Ammon's horn (tissue), 1 donor: ENCODE results near the gene KRT73.

Source experiments
- DNase-seq: peaks from one replicate; pipeline ENCODE4 v3.0.0-alpha.2; 2016; ENCODE audit warnings: low spot score

The KRT73 gene

DNA sequence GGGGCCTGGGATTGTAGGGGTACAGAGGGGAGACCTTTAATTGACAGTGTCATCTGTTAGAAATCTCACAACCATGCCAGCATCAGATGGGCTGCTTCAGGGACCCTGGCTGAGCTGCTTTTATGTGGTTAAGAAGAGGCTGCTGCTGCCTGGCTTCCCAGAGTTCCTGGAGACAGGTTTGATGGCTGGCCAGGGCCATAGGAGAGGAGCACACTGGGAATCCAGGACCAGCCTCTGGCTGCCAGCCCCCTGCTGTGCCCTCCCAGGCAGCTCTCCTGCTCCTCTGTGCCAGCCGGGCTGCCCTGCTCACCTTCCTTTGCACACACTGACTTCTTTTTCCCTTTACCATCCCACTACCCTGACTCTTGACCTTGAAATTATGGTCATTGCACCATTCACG lies 507 bp upstream of the KRT73 start:
- no peak for DNase-seq

DNA sequence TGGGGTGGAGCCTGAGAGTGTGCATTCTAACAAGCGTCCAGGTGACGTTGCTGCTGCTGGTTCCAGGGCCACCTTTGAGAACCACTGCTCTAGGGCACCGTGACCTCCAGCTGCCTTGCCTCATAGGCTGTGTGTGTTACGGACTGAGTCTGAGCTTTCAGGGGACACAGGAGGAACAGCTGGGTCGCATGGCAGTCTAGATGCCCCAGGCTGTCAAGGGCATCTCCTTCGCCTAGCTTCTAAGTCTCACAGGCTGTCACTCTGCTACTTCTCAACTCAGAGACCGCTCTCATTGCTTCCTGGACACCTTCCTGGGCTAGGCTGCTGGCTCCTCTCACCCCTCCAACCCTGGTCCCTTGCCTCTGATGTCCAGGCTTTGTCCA lies 965 bp downstream of the KRT73 start:
- DNase-seq: no peak

DNA sequence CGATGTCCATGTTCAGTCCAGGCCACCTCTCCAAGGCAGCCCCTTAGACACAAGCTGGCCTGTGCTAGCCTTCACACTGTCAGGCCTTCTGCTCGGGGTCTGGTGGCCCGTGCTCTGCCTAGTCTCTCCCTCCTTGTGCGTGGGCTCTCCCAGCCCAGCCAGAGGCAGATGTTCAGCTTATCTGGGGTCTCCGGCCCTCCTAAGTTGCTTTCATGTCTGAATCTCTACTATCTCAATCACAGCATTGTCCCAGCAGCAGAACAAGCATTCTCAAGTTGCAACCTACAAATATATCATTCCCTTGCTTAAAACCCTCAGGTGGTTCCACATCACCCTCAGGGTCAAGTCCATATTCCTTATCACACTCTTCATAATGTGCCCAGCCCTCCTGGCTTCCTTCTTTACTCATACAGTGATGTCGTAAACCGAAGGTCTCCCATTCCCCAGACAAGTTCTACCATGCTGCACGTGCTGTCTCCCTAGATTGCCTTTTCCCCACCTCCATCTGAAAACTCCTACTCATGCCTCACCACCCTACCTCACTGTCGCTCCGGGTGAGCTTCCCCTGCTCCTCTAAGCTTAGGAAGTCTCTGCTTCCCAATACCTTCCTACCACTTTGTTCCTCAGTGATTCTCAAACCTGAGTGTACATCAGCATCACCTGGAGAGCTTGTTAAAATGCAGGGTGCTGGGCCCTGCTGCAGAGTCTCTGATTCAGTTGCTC lies 1.5 kb downstream of the KRT73 start:
- DNase-seq: no peak

DNA sequence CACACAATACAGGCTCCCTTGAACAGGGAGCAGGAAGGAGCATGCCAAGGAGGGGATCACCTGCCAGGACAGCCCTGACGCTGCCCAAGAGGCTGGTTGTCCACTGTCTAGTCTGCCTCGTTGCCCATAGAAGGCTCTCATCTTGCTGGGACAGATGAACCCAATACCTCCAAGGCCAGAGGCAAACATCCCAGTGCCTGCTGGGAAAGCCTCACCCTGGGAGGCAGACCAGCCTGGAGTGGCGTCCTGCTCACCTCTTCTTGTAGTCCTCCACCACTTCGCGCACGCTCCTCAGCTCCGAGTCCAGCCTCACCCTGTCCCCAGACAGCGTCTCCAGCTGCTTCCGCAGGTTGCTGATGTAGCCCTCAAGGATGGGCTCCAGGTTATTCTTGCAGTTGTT lies 2.4 kb downstream of the KRT73 start:
- DNase-seq: no peak

DNA sequence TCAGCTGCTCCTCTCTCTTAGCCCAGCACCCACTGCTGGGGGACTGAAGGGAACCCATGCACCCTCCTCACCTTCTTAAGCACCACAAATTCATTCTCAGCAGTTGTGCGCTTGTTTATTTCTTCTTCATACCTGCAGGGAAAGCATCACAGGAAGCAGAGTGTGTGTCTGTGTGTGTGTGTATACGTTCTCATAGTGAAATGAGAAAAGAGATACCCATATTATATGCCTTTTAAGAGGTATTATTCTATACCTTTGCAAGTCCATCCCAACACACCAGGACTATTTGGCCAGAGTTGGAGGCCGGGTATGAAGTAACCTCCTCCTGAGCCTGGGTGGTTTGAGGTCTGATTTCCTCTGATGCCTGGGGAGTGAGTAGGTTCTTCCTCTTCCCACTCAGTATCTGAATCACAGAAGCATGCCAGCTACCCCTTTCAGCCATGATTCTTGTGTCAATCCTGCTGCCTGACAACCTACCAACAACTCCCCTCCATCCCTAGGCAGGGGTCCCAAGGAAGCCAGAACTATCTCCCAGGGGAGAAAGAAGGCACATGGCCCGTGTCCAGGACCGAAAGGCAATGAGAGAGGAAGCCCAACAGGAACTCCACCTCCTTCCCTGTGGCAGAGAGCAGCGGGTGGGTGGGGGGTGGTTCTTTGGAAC lies 3.0 kb downstream of the KRT73 start:
- no peak for DNase-seq

DNA sequence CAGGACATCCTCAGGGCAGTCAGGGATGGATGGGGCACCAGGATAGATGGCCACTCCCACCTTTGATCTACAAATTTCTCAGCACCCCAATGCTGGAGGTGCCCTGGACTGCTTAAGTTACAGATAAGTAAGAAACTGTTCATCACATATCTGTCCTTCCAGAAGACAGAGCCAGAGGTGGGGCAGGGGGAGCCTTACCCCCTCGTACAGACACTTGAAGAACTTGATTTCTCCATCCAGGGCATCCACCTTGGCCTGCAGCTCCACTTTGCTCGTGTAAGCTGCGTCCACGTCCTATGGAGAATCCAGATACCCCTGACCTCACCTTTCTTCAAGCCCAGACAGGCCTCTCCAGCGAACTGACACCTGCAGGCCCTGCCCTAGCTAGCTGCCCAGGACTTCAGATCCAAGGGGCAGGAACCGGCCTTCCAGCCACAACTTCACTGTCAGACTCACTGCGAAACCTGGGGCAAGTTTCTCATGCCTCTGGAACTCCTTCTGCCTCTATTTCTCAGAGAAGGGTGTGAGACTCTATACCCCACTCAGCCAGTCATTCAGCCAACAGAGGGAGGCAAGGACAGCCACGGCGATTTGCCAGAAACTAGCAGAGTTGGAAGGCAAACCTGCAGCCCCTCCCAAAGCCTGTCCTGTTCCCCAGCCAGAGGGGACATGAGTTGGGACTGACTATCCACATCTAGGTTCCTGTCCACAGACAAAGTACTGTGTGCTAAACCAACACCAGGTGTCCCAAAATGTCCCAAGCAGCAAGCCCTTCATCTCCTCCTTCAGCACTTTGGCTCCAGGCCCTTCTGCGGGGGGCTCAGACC lies 3.8 kb downstream of the KRT73 start:
- no peak for DNase-seq

DNA sequence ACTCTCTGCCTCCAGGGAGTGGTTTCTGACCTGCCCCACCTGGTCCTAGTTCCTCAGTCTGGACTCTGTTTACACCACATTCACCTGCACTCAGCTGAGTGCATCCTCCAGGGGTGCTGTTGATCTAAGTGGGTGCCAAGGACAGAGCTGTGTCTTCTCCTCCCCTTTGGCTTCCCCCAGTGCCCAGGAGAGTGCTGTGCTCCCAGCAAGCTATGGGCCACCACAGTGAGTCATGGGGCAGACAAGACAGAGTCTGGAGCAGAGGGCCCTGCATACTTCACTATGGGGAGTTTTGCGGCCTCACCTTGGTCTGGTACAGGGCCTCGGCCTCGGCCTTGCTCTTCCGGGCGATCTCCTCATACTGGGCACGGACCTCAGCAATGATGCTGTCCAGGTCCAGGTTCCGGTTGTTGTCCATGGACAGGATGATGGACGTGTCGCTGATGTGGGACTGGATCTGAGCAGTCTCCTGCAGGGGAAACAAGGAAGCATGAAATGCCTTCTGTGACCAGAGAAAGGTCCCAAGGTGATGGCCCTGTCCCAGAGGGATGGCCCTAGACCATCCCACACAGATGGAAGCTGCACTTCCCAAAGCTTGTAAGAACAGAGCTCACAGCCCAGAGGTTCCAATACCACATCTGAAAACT lies 4.9 kb downstream of the KRT73 start:
- no peak for DNase-seq

DNA sequence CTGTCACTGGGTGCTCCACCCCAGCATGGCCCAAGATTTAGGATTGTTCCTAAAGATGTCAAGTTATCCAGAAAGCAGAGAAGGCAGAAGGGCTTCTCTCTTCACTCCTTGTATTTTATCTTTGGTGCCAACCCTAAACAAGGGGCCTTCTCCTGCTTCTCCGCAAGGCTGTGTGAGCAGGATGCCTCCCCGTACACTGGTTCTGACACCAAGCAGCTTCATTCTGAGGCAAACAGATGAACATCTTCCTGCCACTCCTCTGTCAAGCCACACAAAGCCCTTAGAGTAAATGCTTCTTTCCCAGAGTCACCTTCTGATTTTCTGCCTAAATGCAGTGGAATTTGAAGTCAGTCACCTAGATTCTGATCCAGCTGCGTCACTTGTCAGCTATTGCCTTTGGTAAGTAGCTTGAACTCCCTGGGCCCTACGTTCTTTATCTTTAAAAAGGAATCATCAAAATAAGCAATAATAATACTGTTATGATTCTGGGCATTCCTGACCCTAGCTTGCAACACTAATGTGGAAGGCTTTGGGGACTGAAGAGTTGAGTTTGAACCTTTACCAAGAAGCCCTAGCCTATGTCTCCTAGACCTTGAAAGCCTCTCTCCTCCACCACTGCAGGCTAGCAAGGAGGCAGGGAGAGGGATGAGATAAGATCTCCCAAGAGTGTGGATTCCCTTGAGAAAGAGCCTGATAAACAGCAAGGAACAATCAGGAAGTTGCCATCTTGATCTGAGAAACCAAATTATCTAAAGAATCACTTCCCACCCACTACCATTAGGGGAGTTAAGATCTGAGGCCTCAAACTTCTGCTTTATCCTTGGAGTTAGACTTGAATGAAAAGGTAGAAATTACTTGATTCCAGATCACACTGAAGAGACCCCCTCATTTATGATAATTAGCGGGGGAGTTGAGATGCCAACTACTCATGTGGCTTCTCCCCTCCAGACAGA lies 5.7 kb downstream of the KRT73 start:
- no peak for DNase-seq

DNA sequence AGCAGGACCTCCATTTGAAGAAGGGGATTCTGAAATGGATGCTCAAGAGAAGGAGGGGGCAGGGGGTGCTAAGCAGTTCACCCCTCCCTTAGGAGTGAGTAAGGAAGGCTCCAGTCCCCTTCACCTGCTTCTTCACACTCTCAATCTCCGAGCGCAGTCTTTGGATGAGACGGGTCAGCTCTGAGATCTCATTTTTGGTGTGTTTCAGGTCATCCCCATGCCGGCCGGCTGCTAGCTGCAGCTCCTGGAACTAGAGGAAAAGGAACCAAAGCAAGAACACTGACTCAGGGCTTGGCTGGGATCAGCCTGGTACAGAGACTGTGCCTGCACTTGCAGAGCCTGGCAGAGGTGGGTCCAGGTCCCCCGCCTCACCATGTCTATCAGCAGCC lies 7.3 kb downstream of the KRT73 start:
- DNase-seq: no peak

DNA sequence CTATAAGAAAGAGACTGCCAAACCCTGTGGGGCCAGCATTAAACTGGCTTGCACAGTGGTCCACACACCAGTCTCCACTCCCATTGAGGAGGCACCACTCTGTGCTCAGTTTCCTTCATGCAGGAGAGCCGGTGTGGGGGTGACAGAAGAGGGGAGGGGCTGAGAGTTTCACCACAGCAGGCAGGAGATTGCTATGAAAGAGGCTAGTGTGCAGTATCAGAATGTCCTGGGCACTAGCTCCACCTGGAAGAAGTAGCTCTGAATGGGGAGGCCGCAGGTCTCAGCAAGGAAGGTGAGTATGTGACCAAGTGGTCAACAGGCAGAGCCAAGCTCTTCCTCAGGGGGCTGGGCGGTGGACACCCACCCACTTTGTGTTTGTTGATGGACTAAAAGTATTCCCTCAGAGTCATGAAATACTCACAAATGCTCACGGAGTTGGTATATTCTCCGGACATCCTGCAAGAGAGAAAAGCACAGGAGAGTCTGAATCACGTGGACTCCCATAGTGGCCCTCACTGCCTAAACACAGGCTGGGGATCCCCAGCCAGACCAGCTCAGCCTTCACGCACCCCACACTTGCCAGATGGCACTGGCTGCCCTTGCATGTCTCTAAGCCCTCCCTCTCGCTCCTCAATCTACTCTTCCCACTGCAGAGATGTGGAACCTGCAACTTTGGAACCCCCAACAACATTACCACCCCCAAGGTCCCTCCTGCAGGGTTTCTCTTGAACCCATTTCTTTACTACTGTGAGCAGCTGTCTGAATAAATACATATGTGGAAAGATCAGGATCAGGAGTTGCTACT lies 9.3 kb downstream of the KRT73 start:
- no peak for DNase-seq

DNA sequence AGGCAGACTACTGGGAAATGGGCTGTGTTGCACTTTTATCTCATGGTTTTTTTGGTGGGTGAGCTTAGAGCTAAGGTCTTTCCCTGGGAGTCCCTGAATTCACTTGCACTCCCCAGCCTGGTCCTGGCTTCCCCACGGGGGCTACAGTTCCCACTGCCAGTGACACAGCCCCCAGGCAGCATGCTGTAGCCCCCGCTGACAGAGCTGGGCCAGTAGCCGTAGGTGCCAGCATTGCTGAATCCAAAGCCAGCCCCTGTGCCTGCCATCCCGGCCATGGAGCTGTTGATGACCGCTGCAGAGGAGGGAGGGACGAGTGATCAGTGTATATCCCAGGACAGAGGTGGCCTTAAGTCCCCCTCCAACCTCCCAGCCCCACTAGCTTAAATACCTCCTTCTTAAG lies 10.2 kb downstream of the KRT73 start:
- no peak for DNase-seq

DNA sequence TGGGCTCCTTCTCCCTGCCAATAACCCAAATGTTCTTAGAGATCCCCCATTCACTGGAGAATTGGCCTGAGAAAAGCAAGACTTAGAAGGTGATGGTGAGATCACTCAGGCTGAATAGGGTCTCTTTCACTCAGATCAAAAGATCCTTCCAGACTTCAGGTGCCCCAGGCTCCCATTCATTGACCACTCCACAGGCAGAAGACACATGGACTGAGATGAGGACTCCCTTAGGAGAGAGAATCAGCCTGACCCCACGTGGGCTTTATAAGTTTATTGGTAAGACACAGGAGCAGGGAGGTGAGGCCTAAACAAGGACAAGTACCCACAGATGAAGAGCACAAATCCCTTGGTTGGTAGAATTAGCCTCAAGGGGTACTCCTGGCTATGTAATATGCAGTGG lies 11.0 kb downstream of the KRT73 start:
- DNase-seq: no peak

DNA sequence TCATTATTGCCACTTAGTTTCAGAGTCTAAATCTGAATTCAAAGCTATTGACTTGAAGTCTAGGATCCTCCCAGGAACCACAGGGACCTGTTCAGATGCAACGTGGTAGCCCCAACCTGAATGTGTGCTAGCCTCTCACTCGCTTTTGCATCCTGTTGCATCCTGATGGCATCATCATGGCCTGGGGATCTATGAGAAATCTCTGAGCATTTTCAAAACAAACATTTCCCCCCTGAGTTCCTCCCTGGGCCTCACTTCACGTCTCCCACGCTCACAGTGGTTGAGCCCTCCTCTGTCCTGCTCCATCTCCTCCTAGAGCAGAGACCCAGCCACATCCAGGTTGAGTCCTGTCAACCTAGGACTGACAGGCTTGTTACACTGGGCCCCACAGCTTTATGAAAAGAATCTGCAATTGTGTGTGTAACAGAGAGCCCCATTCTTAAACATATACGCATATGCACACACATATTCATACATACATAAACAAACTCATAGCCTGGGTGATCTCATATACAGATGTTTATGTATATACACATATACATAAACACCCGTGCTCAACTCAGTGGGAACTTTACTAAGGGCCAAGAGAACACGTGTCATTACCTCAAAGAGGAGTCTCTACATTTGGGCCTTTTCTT lies 11.7 kb downstream of the KRT73 start:
- no peak for DNase-seq

DNA sequence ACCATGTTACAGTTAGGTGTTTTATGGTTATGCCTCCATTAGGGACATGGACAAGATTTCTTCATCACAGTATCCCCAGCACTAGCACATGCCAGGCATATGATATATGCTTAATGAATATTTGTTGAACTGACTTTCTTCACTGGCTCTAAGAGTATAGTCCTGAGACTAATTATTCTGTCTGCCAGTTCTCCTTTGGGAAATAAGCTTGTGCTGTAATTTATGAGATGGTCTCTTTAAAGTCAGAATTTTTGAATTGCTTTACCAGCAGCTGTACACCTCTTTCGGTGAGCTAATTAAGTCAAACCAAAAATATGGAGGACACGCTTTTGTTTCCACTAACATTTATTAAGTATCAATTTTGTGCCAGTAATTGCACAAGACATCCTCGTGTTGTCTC lies 12.3 kb downstream of the KRT73 start:
- DNase-seq: no peak

DNA sequence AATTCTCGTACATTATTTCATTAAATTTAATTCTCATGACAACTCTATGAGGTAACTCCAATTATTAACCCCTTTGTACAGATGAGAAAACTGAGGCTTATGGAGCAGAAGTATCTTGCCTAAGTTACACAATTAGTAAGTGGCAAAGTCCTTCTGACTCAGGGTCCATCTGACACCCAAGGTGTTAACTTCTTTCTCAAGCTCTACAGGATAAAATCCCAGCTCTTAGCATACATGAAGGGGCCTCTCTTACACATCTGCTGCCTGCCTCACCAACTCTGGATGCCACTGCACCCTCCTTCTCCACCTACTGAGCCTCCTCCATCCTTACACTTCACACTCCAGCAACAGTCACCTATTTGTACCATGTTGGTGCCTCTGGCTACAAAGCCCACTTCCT lies 12.8 kb downstream of the KRT73 start:
- no peak for DNase-seq

DNA sequence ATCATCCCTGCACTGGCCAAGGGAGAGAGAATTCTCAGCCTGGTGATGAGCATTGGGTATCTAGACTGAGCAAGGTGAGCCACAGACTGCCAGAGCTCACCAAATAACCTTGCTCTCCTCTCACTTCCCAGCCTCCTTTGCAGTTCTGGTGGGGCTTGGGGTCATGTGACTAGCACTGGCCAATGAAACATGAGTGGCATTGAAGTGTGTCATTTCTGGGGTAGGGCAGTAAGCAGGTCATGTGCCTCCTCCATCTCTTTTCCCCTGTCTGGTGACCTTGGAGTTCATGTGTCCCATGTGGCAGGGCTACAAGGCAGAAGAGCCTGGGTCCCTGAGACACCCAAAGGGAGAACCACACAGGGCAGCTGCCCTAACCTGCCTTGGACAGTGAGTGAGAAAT lies 13.5 kb downstream of the KRT73 start:
- DNase-seq: no peak

DNA sequence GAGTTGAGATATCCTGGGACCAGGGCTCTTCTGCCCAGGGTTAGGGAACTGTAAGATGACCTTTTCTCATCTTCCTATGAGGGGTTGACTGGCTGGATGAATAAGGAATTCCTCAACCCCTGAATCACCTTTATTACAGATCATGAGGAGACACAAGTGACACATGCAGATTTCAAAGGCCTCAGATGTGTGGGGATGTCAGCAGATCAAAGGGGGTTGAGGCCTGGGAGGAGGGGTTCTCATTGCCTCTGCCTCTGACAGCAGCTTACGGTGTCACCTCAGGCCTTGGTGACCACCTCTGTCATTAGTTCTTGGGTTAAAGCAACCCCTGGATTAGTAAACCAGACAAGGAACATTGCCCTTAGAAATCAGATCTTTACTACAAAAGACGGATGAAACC lies 15.0 kb downstream of the KRT73 start:
- no peak for DNase-seq

DNA sequence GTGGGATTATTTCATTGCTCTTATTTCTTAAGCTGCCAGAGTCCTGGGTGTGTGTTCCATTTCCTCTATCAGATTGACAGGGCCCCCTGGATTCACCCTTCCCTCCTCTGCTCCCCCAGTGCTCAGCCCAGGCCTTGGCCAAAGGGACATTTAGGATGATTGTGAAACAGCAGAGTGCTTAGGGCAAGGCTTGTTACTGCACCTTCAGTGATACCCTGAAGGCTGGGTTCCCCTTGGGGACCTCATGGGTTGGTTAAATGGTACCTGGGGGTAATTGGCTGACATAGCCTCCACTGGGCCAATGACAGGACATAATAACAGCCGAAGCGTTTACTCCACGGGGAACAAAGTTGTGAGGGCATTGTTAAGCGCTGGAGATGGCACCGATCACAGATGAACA lies 15.8 kb downstream of the KRT73 start:
- no peak for DNase-seq

DNA sequence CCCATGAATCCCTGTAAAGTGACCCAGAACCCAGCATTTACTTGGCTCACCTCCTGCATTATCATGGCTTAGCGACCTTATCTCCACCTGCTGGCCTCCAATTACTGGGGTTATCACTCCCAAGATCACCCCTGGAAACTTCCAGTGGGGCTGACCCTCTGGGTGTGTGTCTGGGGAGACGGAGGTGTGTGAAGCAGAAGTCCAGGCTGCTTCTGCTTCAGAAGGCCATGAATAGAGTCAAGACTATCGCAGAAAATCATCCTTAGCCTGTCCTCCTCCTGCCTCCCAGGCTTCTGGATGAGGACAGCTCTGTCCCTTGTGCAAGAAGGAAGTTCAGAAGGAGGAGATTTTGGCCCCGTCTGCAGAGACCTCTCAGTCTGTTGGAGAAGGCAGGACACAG lies 16.7 kb downstream of the KRT73 start:
- no peak for DNase-seq

DNA sequence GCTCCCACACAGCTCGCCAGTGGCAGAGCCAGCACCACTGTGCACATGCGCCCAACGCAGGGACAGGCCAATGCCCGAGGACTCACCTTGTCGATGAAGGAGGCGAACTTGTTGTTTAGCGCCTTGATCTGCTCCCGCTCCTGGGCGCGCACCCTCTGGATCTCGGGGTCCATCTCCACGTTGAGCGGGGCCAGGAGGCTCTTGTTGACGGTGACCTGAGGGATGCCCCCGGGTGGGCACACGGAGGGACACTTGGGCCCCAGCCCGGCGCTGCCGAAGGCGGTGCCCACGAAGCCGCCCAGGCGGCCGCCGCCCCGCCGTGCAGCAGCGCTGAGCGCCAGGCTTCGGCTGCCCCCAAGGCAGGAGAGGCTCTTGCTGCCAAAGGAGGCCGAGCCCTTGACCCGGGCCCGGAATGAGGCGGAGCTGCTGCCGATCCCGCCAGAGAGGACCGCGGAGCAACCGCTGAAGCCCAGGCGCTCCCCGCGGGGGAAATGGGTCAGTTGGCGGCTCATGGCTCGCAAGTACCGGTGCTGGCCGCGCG lies 17.3 kb downstream of the KRT73 start, which contains the start of gene KRT72:
Gene KRT72 (minus strand): TSS at position 523 of the 541 bp plus-strand sequence. CDS start 11 bp downstream, at position 512.
- DNase-seq: no peak
